ENCODE data around the gene CDKN1B. TPM values are rescaled to one million over a fixed set of nuclear protein-coding genes. Genes with fewer than 3 reads are reported as not detected.

CDKN1B gene
- total RNA-seq: 18.6 and 22.8 TPM in 2 replicates

DNA sequence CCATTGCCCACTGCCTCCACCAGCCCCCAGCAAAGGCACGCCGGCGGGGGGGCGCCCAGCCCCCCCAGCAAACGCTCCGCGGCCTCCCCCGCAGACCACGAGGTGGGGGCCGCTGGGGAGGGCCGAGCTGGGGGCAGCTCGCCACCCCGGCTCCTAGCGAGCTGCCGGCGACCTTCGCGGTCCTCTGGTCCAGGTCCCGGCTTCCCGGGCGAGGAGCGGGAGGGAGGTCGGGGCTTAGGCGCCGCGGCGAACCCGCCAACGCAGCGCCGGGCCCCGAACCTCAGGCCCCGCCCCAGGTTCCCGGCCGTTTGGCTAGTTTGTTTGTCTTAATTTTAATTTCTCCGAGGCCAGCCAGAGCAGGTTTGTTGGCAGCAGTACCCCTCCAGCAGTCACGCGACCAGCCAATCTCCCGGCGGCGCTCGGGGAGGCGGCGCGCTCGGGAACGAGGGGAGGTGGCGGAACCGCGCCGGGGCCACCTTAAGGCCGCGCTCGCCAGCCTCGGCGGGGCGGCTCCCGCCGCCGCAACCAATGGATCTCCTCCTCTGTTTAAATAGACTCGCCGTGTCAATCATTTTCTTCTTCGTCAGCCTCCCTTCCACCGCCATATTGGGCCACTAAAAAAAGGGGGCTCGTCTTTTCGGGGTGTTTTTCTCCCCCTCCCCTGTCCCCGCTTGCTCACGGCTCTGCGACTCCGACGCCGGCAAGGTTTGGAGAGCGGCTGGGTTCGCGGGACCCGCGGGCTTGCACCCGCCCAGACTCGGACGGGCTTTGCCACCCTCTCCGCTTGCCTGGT lies at the start of gene CDKN1B:
TSS of gene CDKN1B (plus strand) at position 576 of the 793 bp plus-strand sequence. CDS start 472 bp downstream, outside the sequence.

Small RNAs within 50 kb of the gene (small RNA-seq; reads per million reads assigned to genes)
- not detected for gene MIR613

Other genes with a start within 250 kb of the CDKN1B start
- 5.7 and 6.2 TPM in 2 replicates for gene DUSP16, start 154.5 kb upstream of the CDKN1B start, total RNA-seq
- 26.6 and 27.2 TPM in 2 replicates for gene CREBL2, start 105.5 kb upstream of the CDKN1B start, total RNA-seq
- 0.20 and 0.73 TPM in 2 replicates for gene GPR19, start 21.2 kb upstream of the CDKN1B start, total RNA-seq
- 5.1 and 5.5 TPM in 2 replicates for gene APOLD1, start 68.3 kb downstream of the CDKN1B start, total RNA-seq
- gene DDX47, start 96.0 kb downstream of the CDKN1B start, total RNA-seq: 55.1 and 60.6 TPM in 2 replicates
- 4.0 and 13.9 TPM in 2 replicates for gene GPRC5A, start 174.2 kb downstream of the CDKN1B start, total RNA-seq
- gene GPRC5D, start 234.8 kb downstream of the CDKN1B start, total RNA-seq: not detected in 2 replicates